GM12878 (cell line): ENCODE measurements around the gene LRRN1. TPM values are rescaled to one million over a fixed set of nuclear protein-coding genes. Genes with fewer than 3 reads are reported as not detected.

Experiments
- ATAC-seq: fragments of 200-7000 bp; cut with Tn5 transposase; 3 replicates; pipeline ENCODE4 v1.9.1; 2020; ENCODE audit warnings: mild to moderate bottlenecking, moderate library complexity
- BruUV-seq: library from RNA; stranded (reverse); fragments of 400-500 nt; replicated peaks from 2 replicates; lab custom pipeline; 2021; lab: Mats Ljungman, UMichigan
- CTCF ChIA-PET: fragments of 300-600 bp; sonication (Branson Sonifier 250); formaldehyde crosslinking; extraction: SDS; loops from one replicate; lab custom pipeline; 2021; ENCODE audit warnings: inconsistent platforms; lab: Yijun Ruan, JAX
- POLR2A ChIA-PET: fragments of 350-600 bp; formaldehyde crosslinking; extraction: SDS; loops from one replicate; lab custom pipeline; 2021; ENCODE audit warnings: inconsistent platforms; lab: Charles Lee
- RAD21 ChIA-PET: fragments of 300-600 bp; sonication (Branson Sonifier 250); formaldehyde crosslinking; loops from one replicate; lab custom pipeline; 2023; ENCODE audit warnings: antibody characterized with exemption; ENCODE audit not compliant: unreplicated experiment; lab: Charles Lee
- SMC1A ChIA-PET: fragments of 300-600 bp; sonication (Branson Sonifier 250); formaldehyde crosslinking; loops from one replicate; lab custom pipeline; 2023; ENCODE audit not compliant: unreplicated experiment, uncharacterized antibody; lab: Charles Lee
- DNase-seq: peaks from one replicate; pipeline ENCODE4 v3.0.0-alpha.2; 2011; ENCODE audit warnings: low read depth, low spot score
- FAIRE-seq: peaks from 3 replicates; lab custom pipeline; 2011; peaks lifted over from hg19 to GRCh38; lab: Jason Lieb, UNC
- H2AFZ ChIP-seq: 2 replicates; pipeline ENCODE4 v1.6.0; 2011; ENCODE audit warnings: low read depth, low read length, control low read depth; ENCODE audit not compliant: control insufficient read depth
- H3K27ac ChIP-seq: 2 replicates; pipeline ENCODE4 v1.5.1; 2011; ENCODE audit warnings: control low read depth; ENCODE audit not compliant: control insufficient read depth, insufficient read depth
- H3K27me3 ChIP-seq, 2 experiments: replicated peaks in 1 of 2; 2 replicates each; pipeline versions ENCODE4 v1.6.0 to v1.6.1; 2011; ENCODE audit warnings: low read length in 1 of 2; ENCODE audit not compliant: control insufficient read depth in 2 of 2, insufficient read depth in 2 of 2
- H3K36me3 ChIP-seq, 2 experiments: 2 replicates each; pipeline ENCODE4 v1.5.1; 2011; ENCODE audit warnings: low read length in 1 of 2; ENCODE audit not compliant: control insufficient read depth in 2 of 2, insufficient read depth in 2 of 2
- H3K4me1 ChIP-seq: 2 replicates; pipeline ENCODE4 v1.6.1; 2011; ENCODE audit warnings: mild to moderate bottlenecking, low read length, moderate library complexity, mixed read lengths; ENCODE audit not compliant: control insufficient read depth, insufficient read depth
- H3K4me2 ChIP-seq: 2 replicates; pipeline ENCODE4 v1.6.0; 2011; ENCODE audit warnings: control low read depth; ENCODE audit not compliant: control insufficient read depth, insufficient read depth
- H3K4me3 ChIP-seq: fragments of 200-600 bp; sonication (generic); 2 replicates; pipeline ENCODE4 v1.5.1; 2016
- H3K79me2 ChIP-seq: 2 replicates; pipeline ENCODE4 v1.6.0; 2011; ENCODE audit warnings: low read length; ENCODE audit not compliant: control insufficient read depth, insufficient read depth
- H3K9ac ChIP-seq: 2 replicates; pipeline ENCODE4 v1.8.0; 2011; ENCODE audit warnings: low read length, control low read depth, mixed read lengths; ENCODE audit not compliant: control insufficient read depth, insufficient read depth
- H3K9me3 ChIP-seq: replicated peaks from 3 replicates; pipeline ENCODE4 v1.5.1; 2011; ENCODE audit warnings: mild to moderate bottlenecking, low read length; ENCODE audit not compliant: control insufficient read depth, insufficient read depth
- H4K20me1 ChIP-seq: 2 replicates; pipeline ENCODE4 v1.6.0; 2011; ENCODE audit not compliant: control insufficient read depth, insufficient read depth
- BCLAF1 ChIP-seq: fragments of 450-650 bp; IDR thresholded peaks from 2 replicates; pipeline ENCODE4 v1.6.1; 2017; ENCODE audit warnings: antibody characterized with exemption, mild to moderate bottlenecking, moderate library complexity
- CBFB ChIP-seq: IDR thresholded peaks from 2 replicates; pipeline ENCODE4 v1.6.1; 2016; ENCODE audit warnings: antibody characterized with exemption, low read depth
- CBX3 ChIP-seq: fragments of 200-600 bp; sonication (generic); IDR thresholded peaks from 2 replicates; pipeline ENCODE4 v1.6.1; 2016; ENCODE audit warnings: low read depth, borderline replicate concordance
- MYB ChIP-seq: fragments of 150-350 bp; IDR thresholded peaks from 2 replicates; pipeline ENCODE4 v1.6.1; 2014; ENCODE audit warnings: mild to moderate bottlenecking, low read depth, low read length, borderline replicate concordance
- NR2C1 ChIP-seq: fragments of 450-650 bp; IDR thresholded peaks from 2 replicates; pipeline ENCODE4 v1.6.1; 2017; ENCODE audit warnings: antibody characterized with exemption, mild to moderate bottlenecking, moderate library complexity
- REST ChIP-seq: IDR thresholded peaks from 2 replicates; pipeline ENCODE4 v1.6.1; 2012; ENCODE audit warnings: mild to moderate bottlenecking, low read depth, low read length
- SMC3 ChIP-seq: IDR thresholded peaks from 2 replicates; pipeline ENCODE4 v1.6.1; 2011; ENCODE audit warnings: low read length, improper control_type of control experiment, borderline replicate concordance
- SREBF2 ChIP-seq: IDR thresholded peaks from 2 replicates; pipeline ENCODE4 v1.6.1; 2012; ENCODE audit warnings: mild to moderate bottlenecking, low read length
- TAF1 ChIP-seq: IDR thresholded peaks from 2 replicates; pipeline ENCODE4 v1.6.1; 2011; ENCODE audit warnings: mild to moderate bottlenecking, low read depth, low read length, borderline replicate concordance
- ZNF24 ChIP-seq: fragments of 450-650 bp; IDR thresholded peaks from 2 replicates; pipeline ENCODE4 v1.6.1; 2017; ENCODE audit warnings: antibody characterized with exemption, mild to moderate bottlenecking
- WGBS: methylation state at CpG from one replicate; pipeline ENCODE4 v1.1.6; 2016; ENCODE audit warnings: low lambda C conversion rate; ENCODE audit not compliant: insufficient replicate concordance, insufficient coverage; ENCODE audit errors: missing lambda C conversion rate; 5-methylcytosine and 5-hydroxymethylcytosine counted together
- in situ Hi-C: fragments of 300-500 bp; cut with MboI; formaldehyde crosslinking; loops from 9 replicates; pipeline ENCODE4 v1.14.3; 2018; ENCODE audit warnings: mixed read lengths
- intact Hi-C: fragments of 100-400 bp; cut with micrococcal nuclease; formaldehyde crosslinking; loops from one replicate; pipeline ENCODE4 v1.14.2; 2022; ENCODE audit not compliant: unreplicated experiment
- polyA plus RNA-seq, 11 experiments: library from polyadenylated mRNA; depleted of rRNA in 4 of 11; unstranded in 6 of 11; stranded (reverse) in 5 of 11; fragments of >200 nt; fragmentation: Nextera tagmentation in 4 of 11; fragmentation: Illumina TruSeq in 1 of 11; extraction: Ambion mirVana in 4 of 11; extraction: Trizol in 1 of 11; gene quantifications; 1 replicate in 1 of 11; 2 replicates in 10 of 11; pipeline versions ENCODE4 v1.2.1 to v1.2.3, GENCODE V29; 2011 to 2016; ENCODE audit warnings: inconsistent platforms in 2 of 11, missing spikeins in 2 of 11, low read depth in 1 of 11
- total RNA-seq, 4 experiments: library from RNA; depleted of rRNA in 3 of 4; stranded (reverse); fragments of >200 nt in 3 of 4; fragmentation: Illumina TruSeq in 1 of 4; extraction: Trizol in 1 of 4; gene quantifications; 2 replicates each; pipeline versions ENCODE4 v1.2.1 to v1.2.3, GENCODE V29; 2013 to 2021
- TF ChIP-seq, protein P1 (sequence below): fragments of 450-650 bp; conservative IDR thresholded peaks from 2 replicates; pipeline ENCODE4 v1.6.1; 2017; ENCODE audit warnings: mild to moderate bottlenecking, moderate library complexity
- TF ChIP-seq, protein P2 (sequence below): fragments of 450-650 bp; IDR thresholded peaks from 2 replicates; pipeline ENCODE4 v1.6.1; 2018; ENCODE audit warnings: borderline replicate concordance, mild to moderate bottlenecking; ENCODE audit not compliant: partially characterized antibody

The LRRN1 gene
- total and polyA plus RNA-seq, 10 of the 15 experiments (the other 5 are each of a cell fraction or from before 2014, with no cell fraction given): 0.01 to 0.04 TPM; not detected in 8

DNA sequence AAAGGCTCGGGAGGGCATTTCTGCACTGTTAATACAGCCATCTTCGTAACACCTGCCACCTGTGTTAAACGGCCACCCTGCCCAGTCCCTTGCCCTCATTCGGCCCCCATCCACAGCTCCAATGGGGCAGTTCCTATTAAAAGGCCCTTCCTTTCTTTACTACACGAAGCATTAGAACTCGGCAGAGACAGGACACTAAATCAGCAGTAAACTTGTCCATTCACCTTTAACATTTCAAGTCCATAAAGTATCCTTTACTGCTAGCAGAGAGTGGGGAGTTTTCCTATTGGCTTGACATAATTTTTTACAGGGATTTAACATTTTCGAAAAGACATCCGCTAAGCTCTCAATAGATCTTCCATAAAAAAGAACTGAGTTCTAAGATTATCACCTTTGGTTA is 76.3 kb downstream of the LRRN1 start (continued):
- TF ChIP-seq, protein P1, sequence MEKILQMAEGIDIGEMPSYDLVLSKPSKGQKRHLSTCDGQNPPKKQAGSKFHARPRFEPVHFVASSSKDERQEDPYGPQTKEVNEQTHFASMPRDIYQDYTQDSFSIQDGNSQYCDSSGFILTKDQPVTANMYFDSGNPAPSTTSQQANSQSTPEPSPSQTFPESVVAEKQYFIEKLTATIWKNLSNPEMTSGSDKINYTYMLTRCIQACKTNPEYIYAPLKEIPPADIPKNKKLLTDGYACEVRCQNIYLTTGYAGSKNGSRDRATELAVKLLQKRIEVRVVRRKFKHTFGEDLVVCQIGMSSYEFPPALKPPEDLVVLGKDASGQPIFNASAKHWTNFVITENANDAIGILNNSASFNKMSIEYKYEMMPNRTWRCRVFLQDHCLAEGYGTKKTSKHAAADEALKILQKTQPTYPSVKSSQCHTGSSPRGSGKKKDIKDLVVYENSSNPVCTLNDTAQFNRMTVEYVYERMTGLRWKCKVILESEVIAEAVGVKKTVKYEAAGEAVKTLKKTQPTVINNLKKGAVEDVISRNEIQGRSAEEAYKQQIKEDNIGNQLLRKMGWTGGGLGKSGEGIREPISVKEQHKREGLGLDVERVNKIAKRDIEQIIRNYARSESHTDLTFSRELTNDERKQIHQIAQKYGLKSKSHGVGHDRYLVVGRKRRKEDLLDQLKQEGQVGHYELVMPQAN: no peak

- ChIA-PET CTCF (no interaction called here), POLR2A (no interaction called here), SMC1A (interaction anchor here (0.7 kb wide), 1 partner anchor 1701 kb away, joined by 3 read pairs; no protein-coding TSS in a partner anchor), RAD21 (no interaction called here)
- FAIRE-seq (no peak), DNase-seq (no peak), ATAC-seq (no peak)
- intact Hi-C loops (no loop called here), in situ Hi-C loops (no loop called here)
- Histone ChIP-seq H4K20me1 (no peaks in the 10 kb centered on the region), H3K4me2 (no peak overlapping the region), H3K36me3 (no peaks in the 10 kb centered on the region), H3K4me1 (no peaks in the 10 kb centered on the region), H3K9ac (no peak overlapping the region), H3K27ac (no peak overlapping the region), H2AFZ (no peak overlapping the region), H3K79me2 (no peaks in the 10 kb centered on the region), H3K27me3 (no peaks in the 10 kb centered on the region; a peak in 1 of 4 replicates), H3K4me3 (no peak overlapping the region), H3K9me3 (no peaks in the 10 kb centered on the region)
- 52% methylated on average over 7 of the region's 7 CpGs for WGBS
- BruUV-seq: no TSS peak
- TF ChIP-seq CBFB (no peak), MYB (no peak), REST (no peak), BCLAF1 (no peak), ZNF24 (no peak), SREBF2 (no peak), CBX3 (no peak), TAF1 (no peak), NR2C1 (no peak), SMC3 (no peak)
- TF ChIP-seq, protein P2, sequence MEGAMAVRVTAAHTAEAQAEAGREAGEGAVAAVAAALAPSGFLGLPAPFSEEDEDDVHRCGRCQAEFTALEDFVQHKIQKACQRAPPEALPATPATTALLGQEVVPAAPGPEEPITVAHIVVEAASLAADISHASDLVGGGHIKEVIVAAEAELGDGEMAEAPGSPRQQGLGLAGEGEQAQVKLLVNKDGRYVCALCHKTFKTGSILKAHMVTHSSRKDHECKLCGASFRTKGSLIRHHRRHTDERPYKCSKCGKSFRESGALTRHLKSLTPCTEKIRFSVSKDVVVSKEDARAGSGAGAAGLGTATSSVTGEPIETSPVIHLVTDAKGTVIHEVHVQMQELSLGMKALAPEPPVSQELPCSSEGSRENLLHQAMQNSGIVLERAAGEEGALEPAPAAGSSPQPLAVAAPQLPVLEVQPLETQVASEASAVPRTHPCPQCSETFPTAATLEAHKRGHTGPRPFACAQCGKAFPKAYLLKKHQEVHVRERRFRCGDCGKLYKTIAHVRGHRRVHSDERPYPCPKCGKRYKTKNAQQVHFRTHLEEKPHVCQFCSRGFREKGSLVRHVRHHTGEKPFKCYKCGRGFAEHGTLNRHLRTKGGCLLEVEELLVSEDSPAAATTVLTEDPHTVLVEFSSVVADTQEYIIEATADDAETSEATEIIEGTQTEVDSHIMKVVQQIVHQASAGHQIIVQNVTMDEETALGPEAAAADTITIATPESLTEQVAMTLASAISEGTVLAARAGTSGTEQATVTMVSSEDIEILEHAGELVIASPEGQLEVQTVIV: no peak
Measured at GRCh38 chr3:3881050-3881449, 81.8 kb downstream of the LRRN1 start.
